NCI-H510A treated with DMSO at 0.1 percent for 48 hours (cell line): Measurements from ENCODE around the gene CRYBG2.
"Not testable (repeated sequence)": the region's sequence is repeated elsewhere in the genome, so short reads cannot be mapped to it uniquely, and the experiment has no call there.

Experiments used
- DNase-seq: peaks from one replicate; lab custom pipeline; 2025; lab: John Stamatoyannopoulos, UW

The CRYBG2 gene

GRCh38 chr1:26350701-26351589 is 3.0 kb downstream of the CRYBG2 start:
- no peak for DNase-seq

- no peak for DNase-seq
Measured at GRCh38 chr1:26350343-26350700, 3.6 kb downstream of the CRYBG2 start.

GRCh38 chr1:26349877-26350244 is 4.1 kb downstream of the CRYBG2 start:
- DNase-seq, result no peak

- DNase-seq, result no peak
Measured at GRCh38 chr1:26349188-26349876, 4.6 kb downstream of the CRYBG2 start.

GRCh38 chr1:26346274-26347033 is 7.5 kb downstream of the CRYBG2 start:
- no peak for DNase-seq

GRCh38 chr1:26345718-26346117 is 8.2 kb downstream of the CRYBG2 start:
- DNase-seq, result no peak

- no peak for DNase-seq
Measured at GRCh38 chr1:26344147-26344920, 9.6 kb downstream of the CRYBG2 start.

GRCh38 chr1:26340047-26340481 is 13.9 kb downstream of the CRYBG2 start:
- DNase-seq, result no peak

GRCh38 chr1:26338670-26339069 is 15.3 kb downstream of the CRYBG2 start:
- DNase-seq, result no peak

- no peak for DNase-seq
Measured at GRCh38 chr1:26337625-26338024, 16.3 kb downstream of the CRYBG2 start.

- no peak for DNase-seq
Measured at GRCh38 chr1:26337206-26337535, 16.8 kb downstream of the CRYBG2 start.

GRCh38 chr1:26336477-26337205 is 17.3 kb downstream of the CRYBG2 start:
- peak; percentile 92 for DNase-seq

GRCh38 chr1:26335774-26336476 is 18.0 kb downstream of the CRYBG2 start:
- peak; percentile 73 for DNase-seq

- not testable (repeated sequence) for DNase-seq
Measured at GRCh38 chr1:26333312-26333711, 20.6 kb downstream of the CRYBG2 start.

- no peak for DNase-seq
Measured at GRCh38 chr1:26330276-26330675, 23.7 kb downstream of the CRYBG2 start.

GRCh38 chr1:26329380-26329779 is 24.6 kb downstream of the CRYBG2 start:
- DNase-seq, result not testable (repeated sequence)

- DNase-seq, result no peak
Measured at GRCh38 chr1:26328597-26328996, 25.3 kb downstream of the CRYBG2 start.

- DNase-seq, result peak; percentile 89
Measured at GRCh38 chr1:26327956-26328362, 26.0 kb downstream of the CRYBG2 start.

- no peak for DNase-seq
Measured at GRCh38 chr1:26324550-26324949, 29.4 kb downstream of the CRYBG2 start.

GRCh38 chr1:26323382-26323781 is 30.5 kb downstream of the CRYBG2 start:
- DNase-seq, result no peak

- no peak for DNase-seq
Measured at GRCh38 chr1:26322042-26322331, 31.9 kb downstream of the CRYBG2 start.
